Renal cortical epithelial cell (primary cell): ENCODE measurements around the gene KNOP1. TPM values are rescaled to one million over a fixed set of nuclear protein-coding genes. Genes with fewer than 3 reads are reported as not detected.
"Not testable (repeated sequence)": the region's sequence is repeated elsewhere in the genome, so short reads cannot be mapped to it uniquely, and the experiment has no call there.

ENCODE experiments used
- DNase-seq: peaks from one replicate; pipeline ENCODE4 v3.0.0-alpha.2; 2011; ENCODE audit warnings: low read depth
- total RNA-seq: library from RNA; depleted of rRNA; stranded (reverse); fragments of >200 nt; gene quantifications from 2 replicates; pipeline ENCODE4 v1.2.3, GENCODE V29; 2014

The KNOP1 gene
- total RNA-seq, 1 donor from 2014 or later: 23.8 TPM

GRCh38 chr16:19683453-19684236 lies 34.4 kb downstream of the KNOP1 start:
- DNase-seq: no peak

GRCh38 chr16:19681637-19682036 lies 36.4 kb downstream of the KNOP1 start:
- no peak for DNase-seq

GRCh38 chr16:19680881-19681340 lies 37.1 kb downstream of the KNOP1 start:
- DNase-seq: peak; percentile 17

GRCh38 chr16:19679281-19679680 lies 38.7 kb downstream of the KNOP1 start:
- DNase-seq: not testable (repeated sequence)

- no peak for DNase-seq
Measured at GRCh38 chr16:19678804-19679203, 39.2 kb downstream of the KNOP1 start.

- DNase-seq: no peak
Measured at GRCh38 chr16:19677402-19677801, 40.6 kb downstream of the KNOP1 start.

- no peak for DNase-seq
Measured at GRCh38 chr16:19674485-19674884, 43.5 kb downstream of the KNOP1 start.

- DNase-seq: no peak
Measured at GRCh38 chr16:19672378-19672777, 45.6 kb downstream of the KNOP1 start.

GRCh38 chr16:19666477-19666876 lies 51.5 kb downstream of the KNOP1 start:
- no peak for DNase-seq

- DNase-seq: not testable (repeated sequence)
Measured at GRCh38 chr16:19665313-19665712, 52.7 kb downstream of the KNOP1 start.

GRCh38 chr16:19664166-19664565 lies 53.9 kb downstream of the KNOP1 start:
- DNase-seq: no peak

GRCh38 chr16:19662351-19662750 lies 55.7 kb downstream of the KNOP1 start:
- DNase-seq: no peak

GRCh38 chr16:19660432-19660831 lies 57.6 kb downstream of the KNOP1 start:
- no peak for DNase-seq

- no peak for DNase-seq
Measured at GRCh38 chr16:19659554-19659953, 58.5 kb downstream of the KNOP1 start.

GRCh38 chr16:19657831-19658230 lies 60.2 kb downstream of the KNOP1 start:
- no peak for DNase-seq

GRCh38 chr16:19655242-19655777 lies 62.7 kb downstream of the KNOP1 start:
- DNase-seq: no peak

GRCh38 chr16:19654147-19654546 lies 63.9 kb downstream of the KNOP1 start:
- DNase-seq: no peak

Other genes starting within 250 kb of the KNOP1 start
- 84.7 and 124 TPM in 2 replicates for gene GDE1, start 196.1 kb downstream of the KNOP1 start, total RNA-seq
- 7.5 and 19.4 TPM in 2 replicates for gene CCP110, start 194.3 kb downstream of the KNOP1 start, total RNA-seq
- 26.0 and 49.0 TPM in 2 replicates for gene VPS35L, start 162.5 kb downstream of the KNOP1 start, total RNA-seq
- 9.2 and 37.1 TPM in 2 replicates for gene IQCK, start within 50 bp of the KNOP1 start, total RNA-seq
- 3.8 and 34.0 TPM in 2 replicates for gene GPRC5B, start 166.6 kb upstream of the KNOP1 start, total RNA-seq